IMR-90 (cell line): ENCODE data around the gene ADCY2.

ENCODE experiments used
- BHLHE40 ChIP-seq: fragments of 150-350 bp; IDR thresholded peaks from 2 replicates; pipeline ENCODE4 v1.6.1; 2016; ENCODE audit warnings: mild to moderate bottlenecking, low read depth, low read length
- CTCF ChIP-seq: conservative IDR thresholded peaks from 2 replicates; pipeline ENCODE4 v1.5.1; 2012; ENCODE audit warnings: mild to moderate bottlenecking, low read depth, low read length, improper control_type of control experiment
- ELK1 ChIP-seq: fragments of 150-350 bp; IDR thresholded peaks from 2 replicates; pipeline ENCODE4 v1.6.1; 2016; ENCODE audit warnings: low read depth, mild to moderate bottlenecking, low read length, moderate library complexity, borderline replicate concordance
- FOS ChIP-seq: fragments of 150-350 bp; IDR thresholded peaks from 2 replicates; pipeline ENCODE4 v1.6.1; 2016; ENCODE audit warnings: low read depth, low read length
- MAZ ChIP-seq: IDR thresholded peaks from 2 replicates; pipeline ENCODE4 v1.6.1; 2012; ENCODE audit warnings: low read depth, mild to moderate bottlenecking, low read length, improper control_type of control experiment, moderate library complexity, borderline replicate concordance
- POLR2A ChIP-seq: IDR thresholded peaks from 2 replicates; pipeline ENCODE4 v1.6.1; 2012; ENCODE audit warnings: mild to moderate bottlenecking, low read depth, low read length
- RCOR1 ChIP-seq: IDR thresholded peaks from 2 replicates; pipeline ENCODE4 v1.6.1; 2012; ENCODE audit warnings: mild to moderate bottlenecking, low read length, improper control_type of control experiment; ENCODE audit not compliant: insufficient replicate concordance
- RFX5 ChIP-seq: IDR thresholded peaks from 2 replicates; pipeline ENCODE4 v1.8.0; 2012; ENCODE audit warnings: low read depth, mild to moderate bottlenecking, low read length, moderate library complexity

GRCh38 chr5:7495131-7495517 is 99.2 kb downstream of the ADCY2 start:
- no peak for TF ChIP-seq CTCF
- no peak for TF ChIP-seq BHLHE40
- no peak for TF ChIP-seq POLR2A
- no peak for TF ChIP-seq MAZ
- no peak for TF ChIP-seq ELK1
- no peak for TF ChIP-seq FOS
- no peak for TF ChIP-seq RCOR1
- TF ChIP-seq RFX5, result no peak
